ENCODE data around the gene ANKRD44.

- TF ChIP-seq CTCF (conservative IDR thresholded peaks at IDR 0.05; ENCODE audit: low read length) (no peak), EZH2phosphoT487 (IDR thresholded peaks at IDR 0.05; ENCODE audit: borderline replicate concordance) (no peak)
These were observed 55.0 kb downstream of the ANKRD44 start for GRCh38 chr2:197255543-197255942.
